ENCODE measurements around the gene HSP90AB1. TPM values are rescaled to one million over a fixed set of nuclear protein-coding genes. Genes with fewer than 3 reads are reported as not detected.
A peak's percentile ranks its signal among the peaks of the same experiment; 100 is the strongest.

HSP90AB1 gene
- total and polyA plus RNA-seq, 12 donors: 235 to 1,053 (median 904) TPM

- Histone ChIP-seq H3K4me1 (peaks cover 0 to 10% (median 7%) of the 10 kb centered on the region in 9 donors), H3K9me3 (no peaks in the 10 kb centered on the region), H3K4me3 (no peak overlapping the region), H3K36me3 (no peaks in the 10 kb centered on the region), H3K27me3 (no peaks in the 10 kb centered on the region), H3K27ac (no peak overlapping the region)
- intact Hi-C loops (cut with DNase I): no loop called here
- TF ChIP-seq CTCF (IDR thresholded peaks at IDR 0.05): no peak
- WGBS, 2 donors: 92 to 96% methylated on average over 6 of the region's 6 CpGs
- DNase-seq (no peak), ATAC-seq (no peak)
These were observed 38.9 kb upstream of the HSP90AB1 start for GRCh38 chr6:44207966-44208365.

DNA sequence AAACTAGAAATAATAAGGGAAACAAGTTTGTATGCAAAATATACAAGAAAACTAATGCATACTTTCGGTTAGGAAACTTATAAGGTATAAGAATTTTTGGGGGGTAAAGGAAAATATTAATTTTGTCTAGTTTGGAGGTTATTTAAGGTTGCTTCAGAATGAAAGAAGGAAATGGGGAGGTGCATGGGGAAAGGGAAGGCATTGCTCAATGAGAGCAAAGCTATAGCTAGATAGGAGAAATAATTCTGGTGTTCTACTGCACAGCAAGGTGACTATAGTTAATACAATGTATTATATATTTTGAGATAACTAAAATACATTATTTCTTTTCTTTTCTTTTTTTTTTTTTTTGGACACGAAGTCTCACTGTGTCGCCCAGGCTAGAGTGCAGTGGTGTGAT is 35.6 kb upstream of the HSP90AB1 start:
- ATAC-seq (no peak), DNase-seq (no peak)
- Histone ChIP-seq H3K27me3 (no peaks in the 10 kb centered on the region), H3K4me1 (peaks cover 0 to 6% (median 2%) of the 10 kb centered on the region in 9 donors), H3K36me3 (no peaks in the 10 kb centered on the region), H3K9me3 (no peaks in the 10 kb centered on the region), H3K27ac (no peak overlapping the region), H3K4me3 (no peak overlapping the region)
- intact Hi-C loops (cut with DNase I): no loop called here
- WGBS, 2 donors: 93 to 95% methylated on average over 3 of the region's 3 CpGs
- TF ChIP-seq CTCF (IDR thresholded peaks at IDR 0.05): no peak

DNA sequence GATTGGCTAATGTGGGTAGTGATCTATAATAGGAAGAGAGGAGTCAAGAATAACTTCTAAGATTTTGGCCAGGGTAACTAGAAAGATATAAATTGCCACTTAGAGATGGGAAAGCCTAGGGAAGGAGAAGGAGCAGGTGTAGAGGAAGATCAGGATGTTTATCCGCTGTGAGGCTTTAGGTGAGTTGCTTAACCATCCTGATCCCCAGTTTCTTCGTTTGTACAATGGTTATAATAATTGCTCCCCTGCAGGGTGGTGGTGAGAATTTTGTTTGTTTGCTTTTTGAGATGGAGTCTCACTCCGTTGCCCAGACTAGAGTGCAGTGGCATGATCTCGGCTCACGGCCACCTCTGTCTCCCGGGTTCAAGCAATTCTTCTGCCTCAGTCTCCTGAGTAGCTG is 32.6 kb upstream of the HSP90AB1 start:
- DNase-seq (no peak), ATAC-seq (no peak)
- whole genome bisulfite sequencing, 2 donors: 93 to 97% methylated on average over 6 of the region's 6 CpGs
- Histone ChIP-seq H3K36me3 (no peaks in the 10 kb centered on the region), H3K9me3 (no peaks in the 10 kb centered on the region), H3K4me1 (peaks cover 4 to 36% (median 30%) of the 10 kb centered on the region in 9 donors), H3K27me3 (no peaks in the 10 kb centered on the region), H3K27ac (no peak overlapping the region), H3K4me3 (no peak overlapping the region)
- no peak for TF ChIP-seq CTCF (IDR thresholded peaks at IDR 0.05)
- intact Hi-C loops (cut with DNase I): no loop called here

GRCh38 chr6:44216677-44217331 is 30.1 kb upstream of the HSP90AB1 start, which contains the start of gene MYMX:
Gene MYMX (plus strand): TSS chr6:44216926. CDS start chr6:44217472, 546 bp downstream.
- Histone ChIP-seq H3K27me3 (no peaks in the 10 kb centered on the region), H3K9me3 (no peaks in the 10 kb centered on the region), H3K4me3 (peak within 1 kb of the TSS in 5 of 10 donors; percentile 4 to 24 (median 15)), H3K4me1 (peaks cover 16 to 61% (median 52%) of the 10 kb centered on the region in 9 donors), H3K27ac (peak within 1 kb of the TSS; percentile 30 to 98 (median 93)), H3K36me3 (no peaks in the 10 kb centered on the region)
- DNase-seq: peak; percentile 34 to 47
- ATAC-seq: no peak
- TF ChIP-seq CTCF (IDR thresholded peaks at IDR 0.05): no peak
- intact Hi-C loops (cut with DNase I): loop anchor here in 3 of 10 donors (5.0 kb wide), 1 partner anchor 45 kb away; no protein-coding TSS in a partner anchor
- WGBS, 2 donors: 28 to 37% methylated on average over 7 of the region's 7 CpGs
